HFFc6 (cell line): ENCODE results near the gene RAD51B. TPM values are rescaled to one million over a fixed set of nuclear protein-coding genes. Genes with fewer than 3 reads are reported as not detected.

Experiments used
- DNase-seq: peaks from one replicate; pipeline ENCODE4 v3.0.0-alpha.2; 2018
- H3K27ac Mint-ChIP-seq: 2 replicates; pipeline ENCODE4 v1.8.0; 2020; ENCODE audit warnings: mild to moderate bottlenecking, mixed read lengths
- H3K27me3 Mint-ChIP-seq: 2 replicates; pipeline ENCODE4 v1.8.0; 2021; ENCODE audit warnings: mild to moderate bottlenecking, moderate library complexity, mixed read lengths; ENCODE audit not compliant: insufficient read depth
- H3K36me3 Mint-ChIP-seq: 2 replicates; pipeline ENCODE4 v1.8.0; 2021; ENCODE audit warnings: low read depth, mixed read lengths
- H3K4me1 Mint-ChIP-seq: 2 replicates; pipeline ENCODE4 v1.8.0; 2020; ENCODE audit warnings: low read depth, mixed read lengths
- H3K4me3 Mint-ChIP-seq: 2 replicates; pipeline ENCODE4 v1.8.0; 2020; ENCODE audit warnings: mild to moderate bottlenecking, moderate library complexity, mixed read lengths
- H3K9me3 Mint-ChIP-seq: 2 replicates; pipeline ENCODE4 v1.8.0; 2020; ENCODE audit warnings: mild to moderate bottlenecking, mixed read lengths
- CTCF ChIP-seq: fragments of 200-600 bp; sonication (generic); IDR thresholded peaks from 2 replicates; pipeline ENCODE4 v1.5.0; 2021; ENCODE audit warnings: antibody characterized with exemption, mild to moderate bottlenecking
- total RNA-seq, 6 experiments: library from RNA; stranded (reverse); fragmentation: NEBNext Ultra II Directional; extraction: Animal tissue kit (Norgen Biotek cat#: 25700); gene quantifications; 2 replicates in 1 of 6; 3 replicates in 5 of 6; pipeline ENCODE4 v1.2.3, GENCODE V29; 2021

The RAD51B gene
- total RNA-seq, 6 experiments from 2014 or later: 7.1 to 12.4 (median 9.6) TPM

GRCh38 chr14:68365228-68365627 is 545.6 kb downstream of the RAD51B start:
- H3K4me3 Mint-ChIP-seq: peak overlapping the region; percentile 39
- peaks cover 49% of the 10 kb centered on the region for H3K4me1 Mint-ChIP-seq
- no peaks in the 10 kb centered on the region for H3K27me3 Mint-ChIP-seq
- H3K27ac Mint-ChIP-seq: peak overlapping the region; percentile 89
- no peaks in the 10 kb centered on the region for H3K9me3 Mint-ChIP-seq
- no peaks in the 10 kb centered on the region for H3K36me3 Mint-ChIP-seq
- no peak for TF ChIP-seq CTCF
- peak; percentile 42 for DNase-seq

- no peak overlapping the region for H3K27ac Mint-ChIP-seq
- no peaks in the 10 kb centered on the region for H3K36me3 Mint-ChIP-seq
- no peak for TF ChIP-seq CTCF
- H3K27me3 Mint-ChIP-seq: no peaks in the 10 kb centered on the region
- no peak overlapping the region for H3K4me3 Mint-ChIP-seq
- DNase-seq: no peak
- peaks cover 35% of the 10 kb centered on the region for H3K4me1 Mint-ChIP-seq
- no peaks in the 10 kb centered on the region for H3K9me3 Mint-ChIP-seq
These were observed 547.1 kb downstream of the RAD51B start for GRCh38 chr14:68366656-68367055.

GRCh38 chr14:68367536-68367935 is 548.0 kb downstream of the RAD51B start:
- Mint-ChIP-seq H3K4me3 (no peak overlapping the region), H3K4me1 (peaks cover 33% of the 10 kb centered on the region), H3K27me3 (no peaks in the 10 kb centered on the region), H3K27ac (no peak overlapping the region), H3K36me3 (no peaks in the 10 kb centered on the region), H3K9me3 (no peaks in the 10 kb centered on the region)
- TF ChIP-seq CTCF: no peak
- no peak for DNase-seq

- H3K27me3 Mint-ChIP-seq: no peaks in the 10 kb centered on the region
- DNase-seq: no peak
- no peaks in the 10 kb centered on the region for H3K36me3 Mint-ChIP-seq
- TF ChIP-seq CTCF: no peak
- no peaks in the 10 kb centered on the region for H3K9me3 Mint-ChIP-seq
- H3K4me3 Mint-ChIP-seq: no peak overlapping the region
- H3K4me1 Mint-ChIP-seq: peaks cover 33% of the 10 kb centered on the region
- no peak overlapping the region for H3K27ac Mint-ChIP-seq
These were observed 549.3 kb downstream of the RAD51B start for GRCh38 chr14:68368850-68369249.

GRCh38 chr14:68369281-68370056 is 549.9 kb downstream of the RAD51B start:
- no peak for DNase-seq
- peaks cover 30% of the 10 kb centered on the region for H3K4me1 Mint-ChIP-seq
- H3K36me3 Mint-ChIP-seq: no peaks in the 10 kb centered on the region
- H3K4me3 Mint-ChIP-seq: no peak overlapping the region
- H3K9me3 Mint-ChIP-seq: no peaks in the 10 kb centered on the region
- H3K27ac Mint-ChIP-seq: no peak overlapping the region
- H3K27me3 Mint-ChIP-seq: no peaks in the 10 kb centered on the region
- TF ChIP-seq CTCF: no peak
